Erythroblast (primary cell): Measurements from ENCODE around the gene TMEM170B.

Experiments used
- GATA1 ChIP-seq: IDR thresholded peaks from 2 replicates; pipeline ENCODE4 v1.6.1; 2011; ENCODE audit warnings: low read depth, mild to moderate bottlenecking, control low read depth, low read length, moderate library complexity
- POLR2A ChIP-seq: IDR thresholded peaks from 2 replicates; pipeline ENCODE4 v1.6.1; 2011; ENCODE audit warnings: mild to moderate bottlenecking, low read length

- no peak for TF ChIP-seq POLR2A
- TF ChIP-seq GATA1, result no peak
These were observed 5.3 kb downstream of the TMEM170B start for GRCh38 chr6:11542863-11543262.
